GM23248 (cell line): ENCODE measurements around the gene PPP4R2.

Experiments used
- EZH2 ChIP-seq: fragments of 200-600 bp; sonication (generic); IDR thresholded peaks from 2 replicates; pipeline ENCODE4 v1.6.1; 2018; ENCODE audit warnings: antibody characterized with exemption, mild to moderate bottlenecking; ENCODE audit not compliant: insufficient read depth, poor library complexity, severe bottlenecking
- EZH2phosphoT487 ChIP-seq: fragments of 200-600 bp; sonication (generic); IDR thresholded peaks from 2 replicates; pipeline ENCODE4 v1.6.1; 2018; ENCODE audit warnings: antibody characterized with exemption, moderate library complexity, mild to moderate bottlenecking, low read depth; ENCODE audit not compliant: insufficient read depth

GRCh38 chr3:73026760-73027113 is 30.1 kb downstream of the PPP4R2 start:
- TF ChIP-seq EZH2phosphoT487, result no peak
- no peak for TF ChIP-seq EZH2
